ENCODE results near the gene DYRK1A.

The DYRK1A gene

DNA sequence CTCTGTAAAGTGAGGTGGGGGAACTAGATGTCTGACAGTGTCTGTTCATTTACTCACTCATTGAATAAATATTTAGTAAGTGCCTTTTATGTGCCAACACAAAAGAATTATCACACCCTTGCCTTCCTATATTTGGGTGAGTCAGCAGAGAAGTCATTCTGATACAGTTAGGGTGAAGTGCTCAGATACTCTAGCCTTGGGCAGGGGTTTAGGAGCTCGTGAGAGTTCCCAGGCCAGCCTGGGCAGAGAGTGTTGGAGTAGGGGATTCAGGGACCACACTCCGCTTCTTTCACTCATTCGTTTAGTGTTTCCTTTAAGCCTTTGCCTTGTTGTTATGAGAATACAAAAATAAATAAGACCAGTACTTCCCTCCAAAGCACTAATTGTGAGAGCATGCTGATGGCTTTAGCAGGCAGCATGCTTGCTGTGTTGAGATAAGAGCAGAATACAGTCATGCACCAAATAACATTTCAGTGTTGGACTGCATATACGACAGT lies 83.9 kb downstream of the DYRK1A start:
- DNase-seq (ENCODE audit: low read depth): no peak

DNA sequence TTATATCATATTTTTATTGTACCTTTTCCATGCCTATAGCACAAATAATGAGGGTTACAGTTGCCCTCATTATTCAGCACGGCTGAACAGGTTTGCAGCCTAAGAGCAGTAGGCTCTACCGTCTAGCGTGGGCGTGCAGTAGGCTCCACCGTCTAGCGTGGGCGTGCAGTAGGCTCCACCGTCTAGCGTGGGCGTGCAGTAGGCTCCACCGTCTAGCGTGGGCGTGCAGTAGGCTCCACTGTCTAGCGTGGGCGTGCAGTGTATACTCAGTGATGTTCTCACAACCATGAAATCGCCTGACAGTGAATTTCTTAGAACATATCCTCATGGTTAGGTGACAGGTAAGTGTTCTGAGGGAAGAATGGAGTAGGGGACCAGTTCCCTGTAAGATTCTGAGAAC lies 84.9 kb downstream of the DYRK1A start:
- no peak for DNase-seq (ENCODE audit: low read depth)

DNA sequence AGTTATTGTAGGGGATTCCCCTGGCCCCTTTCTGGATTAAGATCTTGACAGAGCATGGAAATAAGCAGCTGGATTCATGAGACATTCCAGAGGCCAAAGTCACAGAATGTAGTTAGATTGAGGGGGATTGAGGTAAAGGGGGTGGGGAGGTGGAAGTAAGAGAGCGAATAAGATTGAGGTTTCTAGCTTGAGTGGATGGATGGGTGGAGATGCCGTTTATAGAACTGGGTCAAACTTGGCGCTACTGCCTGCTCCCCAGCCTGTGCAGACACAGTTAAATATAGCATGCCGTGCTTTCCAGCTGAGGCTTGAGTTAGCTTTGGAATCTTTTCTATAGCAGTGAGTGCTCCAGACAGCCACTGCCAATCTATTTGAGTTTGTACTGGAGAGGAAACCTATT lies 85.7 kb downstream of the DYRK1A start:
- no peak for DNase-seq (ENCODE audit: low read depth)

DNA sequence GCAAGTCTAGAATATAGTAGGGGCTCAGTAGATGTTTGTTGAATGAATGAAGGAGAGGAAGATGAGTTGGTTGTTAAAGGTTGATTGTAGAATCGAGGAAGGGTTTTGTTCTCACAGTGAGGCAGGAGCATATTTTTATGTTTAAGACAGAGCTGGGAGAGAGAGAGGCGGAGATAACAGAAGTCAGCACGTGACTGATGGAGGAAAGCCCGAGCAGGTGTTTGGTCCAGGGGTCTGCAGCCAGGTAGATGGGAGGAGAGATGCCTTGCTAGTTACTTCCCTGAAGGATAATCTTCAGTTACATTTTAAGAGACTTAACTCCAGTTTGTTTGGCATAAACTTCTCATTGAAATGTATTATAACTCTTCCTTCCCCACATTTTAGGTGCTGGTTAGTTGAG lies 86.8 kb downstream of the DYRK1A start:
- DNase-seq (ENCODE audit: low read depth): no peak

GRCh38 chr21:37454869-37455503 lies 88.4 kb downstream of the DYRK1A start:
- no peak for DNase-seq (ENCODE audit: low read depth)

- DNase-seq (ENCODE audit: low read depth): no peak
Observed at GRCh38 chr21:37455504-37455911, 88.9 kb downstream of the DYRK1A start.

DNA sequence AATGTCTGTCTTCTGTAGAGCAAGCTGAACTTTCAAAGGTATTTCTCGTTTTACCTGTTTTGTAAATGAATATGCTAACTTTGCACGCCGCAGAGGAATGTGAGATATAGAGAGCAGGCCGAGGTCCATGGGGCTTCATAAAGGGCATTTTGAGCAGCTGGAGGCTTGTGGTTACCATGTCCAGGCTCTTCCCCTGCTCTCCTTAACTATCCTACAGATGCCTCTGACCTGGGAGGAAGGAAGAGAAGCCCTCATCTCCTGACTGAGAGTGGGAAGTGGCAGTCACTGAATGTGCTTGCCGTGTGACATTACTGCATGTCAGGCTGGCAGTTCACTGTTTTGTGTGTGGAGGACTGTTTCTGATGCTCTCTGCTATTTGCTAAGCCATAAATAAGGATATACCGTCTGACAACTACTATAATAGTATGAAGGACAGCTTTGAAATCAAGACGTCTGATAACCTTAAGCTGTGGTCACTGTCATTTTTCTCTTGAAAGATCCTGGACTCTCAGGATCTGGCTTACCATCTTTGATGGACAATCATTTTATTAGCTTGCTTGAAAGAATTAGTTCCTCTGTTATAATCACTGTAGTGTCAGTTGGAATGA lies 92.2 kb downstream of the DYRK1A start:
- DNase-seq (ENCODE audit: low read depth): no peak

- no peak for DNase-seq (ENCODE audit: low read depth)
Observed at GRCh38 chr21:37459575-37459974, 93.0 kb downstream of the DYRK1A start.

DNA sequence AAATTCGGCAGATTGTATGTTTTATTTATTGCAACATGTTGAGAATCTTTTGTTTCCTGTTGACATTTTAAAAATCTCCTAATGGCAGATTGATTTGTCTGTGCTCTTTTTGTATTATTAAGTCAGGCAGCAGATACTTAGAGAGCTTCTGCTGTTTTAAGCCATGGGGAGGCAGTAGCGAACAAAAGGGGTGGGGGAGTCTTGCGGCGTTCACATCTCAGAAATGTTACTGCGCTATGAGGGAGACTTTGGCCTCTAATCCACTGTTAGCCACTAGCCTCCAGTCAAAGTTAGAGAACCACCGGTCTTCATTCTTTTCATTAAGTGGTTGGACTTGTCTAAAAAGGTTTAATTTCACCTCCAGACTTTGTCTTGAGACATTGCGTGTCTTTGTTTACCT lies 93.6 kb downstream of the DYRK1A start:
- no peak for DNase-seq (ENCODE audit: low read depth)

DNA sequence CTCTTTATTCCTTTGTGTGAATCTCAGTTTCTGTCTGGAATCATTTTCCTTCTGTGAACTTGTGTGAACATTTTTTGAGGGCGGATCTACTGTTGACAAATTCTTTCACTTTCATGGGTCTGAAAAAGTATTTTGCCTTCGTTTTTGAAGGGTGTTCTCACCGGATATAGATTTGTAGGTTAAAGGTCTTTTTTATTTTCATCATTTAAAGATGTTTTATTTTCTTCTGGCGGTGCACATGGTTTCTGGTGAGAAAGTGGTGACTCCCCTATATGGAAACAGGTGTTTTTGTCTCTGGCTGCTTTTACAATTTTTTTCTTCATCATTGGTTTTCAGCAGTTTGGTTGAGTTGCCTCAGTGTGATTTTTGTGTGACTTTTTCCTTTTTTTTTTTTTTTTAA lies 94.9 kb downstream of the DYRK1A start:
- DNase-seq (ENCODE audit: low read depth): no peak

- DNase-seq (ENCODE audit: low read depth): no peak
Observed at GRCh38 chr21:37462087-37462861, 95.7 kb downstream of the DYRK1A start.

GRCh38 chr21:37463083-37463801 lies 96.7 kb downstream of the DYRK1A start:
- no peak for DNase-seq (ENCODE audit: low read depth)

- no peak for DNase-seq (ENCODE audit: low read depth)
Observed at GRCh38 chr21:37467082-37467481, 100.5 kb downstream of the DYRK1A start.

- DNase-seq (ENCODE audit: low read depth): no peak
Observed at GRCh38 chr21:37468909-37469308, 102.3 kb downstream of the DYRK1A start.

- DNase-seq (ENCODE audit: low read depth): no peak
Observed at GRCh38 chr21:37469441-37469840, 102.9 kb downstream of the DYRK1A start.

- no peak for DNase-seq (ENCODE audit: low read depth)
Observed at GRCh38 chr21:37472581-37472980, 106.0 kb downstream of the DYRK1A start.

DNA sequence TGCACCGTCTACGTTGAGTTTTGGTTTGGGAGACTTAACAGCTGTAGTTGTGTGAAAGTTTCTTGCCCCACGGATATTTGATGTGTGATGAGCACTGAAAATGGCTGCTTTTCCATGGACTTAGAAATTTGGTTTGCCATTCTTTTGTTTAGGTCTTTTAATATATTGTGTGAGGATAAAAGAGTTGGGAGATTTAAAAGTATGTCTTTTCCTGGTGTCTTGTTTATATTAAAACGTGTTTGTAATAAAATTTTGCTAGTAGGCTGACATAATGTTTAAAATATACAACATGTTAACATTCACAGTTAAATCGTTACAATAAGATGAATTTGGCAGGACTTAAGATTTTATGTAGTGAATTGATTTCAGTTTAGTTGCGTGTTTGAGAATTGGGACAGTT lies 106.9 kb downstream of the DYRK1A start:
- no peak for DNase-seq (ENCODE audit: low read depth)

- no peak for DNase-seq (ENCODE audit: low read depth)
Observed at GRCh38 chr21:37474342-37474741, 107.8 kb downstream of the DYRK1A start.

- DNase-seq (ENCODE audit: low read depth): no peak
Observed at GRCh38 chr21:37475186-37475868, 108.8 kb downstream of the DYRK1A start.

- no peak for DNase-seq (ENCODE audit: low read depth)
Observed at GRCh38 chr21:37478794-37479193, 112.2 kb downstream of the DYRK1A start.

DNA sequence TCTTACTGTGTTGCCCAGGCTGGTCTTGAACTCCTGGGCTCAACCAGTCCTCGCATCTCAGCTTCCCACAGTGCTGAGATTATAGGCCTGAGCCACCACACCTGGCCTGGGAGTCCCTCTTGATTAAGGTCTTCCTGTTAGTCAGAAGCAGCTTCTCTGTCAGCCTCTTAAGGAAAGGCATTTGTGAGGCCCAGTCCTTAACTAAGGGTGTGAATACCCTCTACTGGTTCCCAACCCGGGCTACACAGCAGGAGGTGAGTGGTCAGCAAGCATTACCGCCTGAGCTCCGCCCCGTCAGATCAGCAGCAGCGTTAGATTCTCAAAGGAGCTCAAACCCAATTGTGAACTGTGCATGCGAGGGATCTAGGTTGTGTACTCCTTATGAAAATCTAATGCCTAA lies 117.2 kb downstream of the DYRK1A start:
- no peak for DNase-seq (ENCODE audit: low read depth)

Data from stimulated activated CD8-positive, alpha-beta memory T cell treated with anti-CD3 and anti-CD28 coated beads, Interleukin-15, amount 100 ng/mL, for 1 hour (primary cell).